Islet of Langerhans (tissue), 1 donor: ENCODE data around the gene MEGF11.
"Not testable (repeated sequence)": the region's sequence is repeated elsewhere in the genome, so short reads cannot be mapped to it uniquely, and the experiment has no call there.

ENCODE experiments used
- FAIRE-seq: peaks from one replicate; lab custom pipeline; 2011; peaks lifted over from hg19 to GRCh38; lab: Jason Lieb, UNC

Gene MEGF11

DNA sequence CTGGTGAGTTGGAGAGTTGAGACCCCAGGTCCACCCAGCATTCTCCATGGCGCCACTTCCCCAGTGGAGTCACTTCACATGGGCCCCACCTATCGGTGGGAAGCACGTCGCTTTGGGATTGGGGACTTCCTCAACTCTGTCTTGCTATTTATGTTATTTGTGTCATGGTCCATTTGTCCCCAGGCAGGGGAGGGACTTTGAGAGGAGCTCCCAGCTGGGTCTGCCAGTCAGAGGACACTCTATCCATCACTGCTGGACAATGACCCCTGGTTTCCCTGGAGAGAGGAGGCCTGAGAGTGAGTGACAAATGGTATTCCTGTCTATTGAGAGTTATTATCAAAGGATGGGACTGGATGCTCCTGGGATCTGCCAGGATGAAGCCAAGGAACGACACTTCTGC is 256.6 kb downstream of the MEGF11 start:
- FAIRE-seq: no peak

DNA sequence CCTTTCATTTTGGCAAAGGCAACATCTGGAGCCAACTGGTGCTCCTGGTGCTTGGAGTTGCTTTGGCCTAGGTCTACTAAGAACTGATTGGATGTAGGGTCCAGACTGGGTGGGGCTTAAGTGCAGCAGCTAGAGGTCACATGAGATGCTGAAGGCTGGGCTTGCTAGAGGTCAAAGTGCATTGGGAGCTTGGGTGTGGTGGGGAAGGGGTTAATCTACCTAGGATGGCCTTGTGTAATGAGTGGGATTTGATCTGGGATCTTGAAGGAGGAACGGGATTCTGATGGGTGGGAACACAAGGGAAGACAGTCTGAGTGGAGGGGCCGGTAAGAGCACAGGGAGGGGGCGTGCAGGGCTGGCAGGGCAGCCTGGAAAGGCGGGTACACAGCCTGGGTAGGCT is 258.7 kb downstream of the MEGF11 start:
- FAIRE-seq: no peak

GRCh38 chr15:65993762-65994161 is 259.8 kb downstream of the MEGF11 start:
- no peak for FAIRE-seq

GRCh38 chr15:65993236-65993635 is 260.3 kb downstream of the MEGF11 start:
- no peak for FAIRE-seq

GRCh38 chr15:65991721-65992483 is 261.6 kb downstream of the MEGF11 start:
- no peak for FAIRE-seq

GRCh38 chr15:65990298-65990981 is 263.1 kb downstream of the MEGF11 start:
- no peak for FAIRE-seq

GRCh38 chr15:65987100-65987499 is 266.4 kb downstream of the MEGF11 start:
- no peak for FAIRE-seq

- no peak for FAIRE-seq
Observed at GRCh38 chr15:65986416-65986815, 267.1 kb downstream of the MEGF11 start.

GRCh38 chr15:65985387-65985786 is 268.2 kb downstream of the MEGF11 start:
- FAIRE-seq: no peak

GRCh38 chr15:65982627-65983322 is 270.8 kb downstream of the MEGF11 start:
- no peak for FAIRE-seq

DNA sequence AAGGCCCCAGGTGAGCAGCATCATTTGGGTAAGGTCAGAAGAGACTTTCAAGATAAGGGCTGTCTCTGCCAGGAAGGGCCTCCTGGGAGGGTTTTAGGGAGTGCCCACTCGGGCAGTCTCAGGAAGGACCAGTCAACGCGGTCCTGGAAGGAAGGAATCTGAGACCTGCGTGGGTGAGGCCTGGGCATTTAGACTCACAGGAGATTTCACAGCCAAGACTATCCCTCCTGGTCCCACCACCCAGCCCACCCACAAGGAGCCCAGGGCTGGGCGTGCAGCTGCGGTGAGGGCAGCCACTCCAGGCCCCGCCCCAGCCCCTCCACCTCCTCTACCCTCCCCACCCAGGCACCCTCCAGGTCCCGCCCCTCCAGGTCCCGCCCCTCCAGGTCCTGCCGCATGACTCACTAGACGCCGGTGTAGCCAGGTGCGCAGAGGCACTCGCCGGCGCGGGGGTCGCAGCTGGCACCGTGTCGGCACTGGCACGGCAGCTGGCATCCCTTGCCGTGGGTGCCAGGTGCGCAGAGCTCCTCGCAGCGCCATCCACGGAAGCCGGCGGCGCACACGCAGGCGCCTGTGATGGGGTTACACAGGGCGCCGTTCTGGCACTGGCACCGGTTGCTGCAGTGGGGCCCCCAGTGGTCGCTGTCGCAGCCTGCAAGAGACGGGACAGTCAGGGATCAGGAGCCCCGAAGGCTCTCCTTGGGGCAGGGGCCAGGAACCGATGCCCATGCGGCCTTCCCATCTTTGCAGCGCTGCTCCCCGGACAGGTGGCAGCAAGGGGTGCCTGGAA is 271.5 kb downstream of the MEGF11 start:
- FAIRE-seq: no peak

- no peak for FAIRE-seq
Observed at GRCh38 chr15:65980824-65981456, 272.6 kb downstream of the MEGF11 start.

DNA sequence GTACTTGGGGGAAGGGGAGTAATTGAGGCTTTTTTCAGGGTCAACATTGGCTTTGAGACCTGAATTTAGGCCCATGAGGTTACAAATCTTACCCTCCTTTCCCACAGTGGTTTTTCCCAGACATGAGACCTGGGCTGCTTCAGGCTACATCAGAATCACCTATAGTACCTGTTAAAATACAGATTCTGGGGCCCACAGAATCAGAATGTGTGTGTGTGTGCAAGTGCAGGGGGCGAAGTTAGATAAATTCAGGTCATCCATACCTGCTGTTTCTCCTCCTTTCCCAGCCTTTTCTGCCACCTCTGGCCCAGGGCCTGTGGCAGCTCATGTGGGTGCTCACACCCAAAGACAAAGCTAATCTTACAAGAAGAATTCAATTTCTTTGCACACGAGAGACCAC is 273.7 kb downstream of the MEGF11 start:
- FAIRE-seq: no peak

- no peak for FAIRE-seq
Observed at GRCh38 chr15:65979316-65979715, 274.2 kb downstream of the MEGF11 start.

- no peak for FAIRE-seq
Observed at GRCh38 chr15:65978110-65978509, 275.4 kb downstream of the MEGF11 start.

DNA sequence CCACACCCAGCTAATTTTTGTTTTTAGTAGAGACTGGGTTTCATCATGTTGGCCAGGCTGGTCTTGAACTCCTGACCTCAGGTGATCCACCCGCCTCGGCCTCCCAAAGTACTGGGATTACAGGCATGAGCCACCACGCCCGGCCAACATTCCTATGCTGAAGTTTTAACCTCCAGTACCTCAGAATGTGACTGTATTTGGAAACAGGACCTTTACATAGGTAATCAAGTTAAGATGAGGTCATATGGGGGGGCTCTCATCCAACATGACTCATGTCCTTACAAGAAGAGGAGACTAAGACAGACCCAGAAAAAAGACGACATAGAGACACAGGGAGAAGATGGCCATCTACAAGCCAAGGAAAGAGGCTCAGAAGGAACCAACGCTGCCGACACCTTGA is 277.4 kb downstream of the MEGF11 start:
- FAIRE-seq: not testable (repeated sequence)

GRCh38 chr15:65971741-65971995 is 281.9 kb downstream of the MEGF11 start:
- no peak for FAIRE-seq

DNA sequence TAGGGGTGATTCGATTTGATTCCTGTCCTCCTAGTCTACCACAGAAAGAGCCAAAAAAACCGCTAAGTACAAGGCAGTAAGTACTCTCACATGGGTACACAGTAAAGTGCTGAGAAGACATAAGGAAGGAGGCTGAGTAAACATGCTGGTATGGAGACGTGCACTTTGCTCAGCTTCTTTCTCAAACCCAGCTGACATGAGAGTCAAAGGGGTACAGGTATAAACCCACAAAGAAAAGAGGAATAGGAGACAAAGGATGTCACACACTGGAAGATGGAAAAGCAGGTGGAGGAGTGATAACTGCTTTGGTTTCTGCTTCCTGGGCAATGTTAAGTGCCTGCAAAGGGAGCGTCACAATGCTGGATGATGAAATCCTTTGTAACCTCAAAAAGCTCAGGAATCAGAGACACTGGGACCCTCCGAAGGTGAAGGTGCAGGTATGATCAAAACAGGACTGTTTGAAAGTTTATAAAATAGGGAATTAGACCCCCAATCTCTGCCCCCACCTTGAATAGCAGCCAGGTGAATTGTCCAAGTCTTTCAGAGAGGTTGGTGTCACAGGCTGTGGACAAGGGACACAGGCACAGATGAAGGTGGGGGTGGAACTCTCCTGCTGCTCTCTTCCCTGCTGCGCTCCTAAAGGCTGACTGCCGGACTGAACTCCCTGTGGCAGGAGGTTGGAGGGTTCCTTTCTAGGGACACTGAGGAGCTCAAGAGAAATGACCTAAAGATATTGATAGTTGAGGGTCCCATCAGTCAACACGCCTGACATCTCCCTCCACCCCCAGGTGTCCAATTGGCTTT is 282.4 kb downstream of the MEGF11 start:
- FAIRE-seq: no peak

DNA sequence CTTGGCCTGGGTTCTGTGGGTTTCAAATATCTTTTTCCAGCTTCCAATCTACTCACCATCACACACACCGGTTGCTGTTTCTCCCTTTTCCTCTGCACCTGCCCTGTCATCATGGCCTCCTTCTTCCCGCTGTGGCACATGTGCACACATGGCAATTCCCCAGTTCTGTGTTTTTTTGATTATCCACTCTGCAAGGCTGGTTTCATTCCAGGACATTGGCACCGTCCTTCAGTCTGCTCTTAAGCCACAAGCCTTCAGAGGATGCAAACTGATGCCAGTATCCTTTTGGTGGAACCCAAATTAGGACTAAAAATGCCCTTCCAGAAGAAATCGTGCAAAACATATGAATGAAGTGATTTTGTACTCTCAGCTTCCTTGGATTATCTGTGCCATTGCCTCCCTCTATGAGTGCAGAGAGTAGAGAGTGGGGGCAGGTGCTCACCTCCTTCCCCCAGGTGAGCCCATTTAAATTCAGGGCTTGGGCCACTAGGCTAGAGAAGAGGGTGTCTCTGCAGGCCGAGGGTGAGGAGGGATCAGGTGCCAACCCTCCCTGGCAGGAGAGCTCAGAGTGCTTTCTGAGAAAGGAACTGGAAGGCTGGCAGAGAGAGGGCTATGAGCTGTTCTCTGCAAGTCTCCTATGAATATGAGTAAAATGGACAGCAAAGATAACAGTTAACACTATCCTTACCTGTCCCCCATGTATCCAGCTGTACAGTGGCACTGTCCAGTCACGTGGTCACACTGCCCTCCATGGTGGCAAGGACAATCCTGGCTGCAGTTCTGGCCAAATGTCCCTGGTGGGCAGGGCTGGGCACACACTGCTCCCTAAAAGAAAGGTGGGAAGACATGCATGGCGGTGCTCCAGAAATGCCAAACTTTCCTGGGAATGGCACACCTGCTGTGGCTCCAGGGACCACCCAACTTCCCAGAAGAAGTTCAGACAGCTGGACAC is 283.4 kb downstream of the MEGF11 start:
- no peak for FAIRE-seq

DNA sequence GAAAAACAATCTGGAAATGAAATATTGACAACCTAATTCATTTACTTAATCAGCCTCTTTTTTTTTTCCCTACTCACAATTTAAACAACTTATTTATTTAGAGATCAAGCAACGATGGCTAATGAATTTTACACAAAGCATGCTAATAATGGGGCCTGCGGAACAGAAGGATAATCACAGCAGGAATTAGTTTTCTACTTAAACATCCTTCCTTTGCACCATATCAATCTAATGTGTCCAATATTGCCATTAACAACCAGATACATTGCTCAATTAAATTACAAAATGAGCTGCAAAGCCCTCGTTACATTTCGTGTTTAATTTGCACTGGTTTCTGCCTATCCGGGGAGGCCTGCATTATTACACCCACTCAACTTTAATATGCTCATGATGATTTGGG is 285.0 kb downstream of the MEGF11 start:
- no peak for FAIRE-seq
